ENCODE data around the gene MT1X.

The MT1X gene

DNA sequence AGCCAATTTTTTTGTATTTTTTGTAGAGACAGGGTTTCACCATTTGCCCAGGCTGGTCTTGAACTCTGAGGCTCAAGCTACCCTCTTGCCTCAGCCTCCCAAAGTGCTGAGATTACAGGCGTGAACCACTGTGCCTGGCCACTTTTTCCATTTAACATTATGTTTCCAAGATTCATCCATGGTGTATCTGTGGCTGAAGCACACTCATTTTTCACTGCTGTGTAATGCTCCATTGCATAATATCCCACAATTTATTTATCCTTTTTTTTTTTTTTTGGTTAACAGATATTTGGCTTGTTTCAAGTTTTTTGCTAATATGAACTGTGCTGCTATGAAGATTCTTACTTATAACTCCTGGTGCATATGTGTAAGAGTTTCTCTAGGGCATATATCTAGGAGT, 45.8 kb downstream of the MT1X start:
- DNase-seq (ENCODE audit: low read depth), result no peak
- no peak overlapping the region for H3K4me3 ChIP-seq (ENCODE audit: low read length)
- TF ChIP-seq CTCF (conservative IDR thresholded peaks at IDR 0.05; ENCODE audit: low read depth, low read length), result no peak

- no peak for TF ChIP-seq CTCF (conservative IDR thresholded peaks at IDR 0.05; ENCODE audit: low read depth, low read length)
- peak; percentile 20 for DNase-seq (ENCODE audit: low read depth)
- peak overlapping the region; percentile 86 for H3K4me3 ChIP-seq (ENCODE audit: low read length)
These were observed 46.9 kb downstream of the MT1X start for GRCh38 chr16:56728980-56729734.

GRCh38 chr16:56729735-56730662, 47.7 kb downstream of the MT1X start, which contains the start of gene NUP93:
NUP93 (plus strand) TSS chr16:56730129; CDS start chr16:56748248, 18,119 bp downstream.
- peak; percentile 75 for DNase-seq (ENCODE audit: low read depth)
- no peak for TF ChIP-seq CTCF (conservative IDR thresholded peaks at IDR 0.05; ENCODE audit: low read depth, low read length)
- H3K4me3 ChIP-seq (ENCODE audit: low read length), result peak within 1 kb of the TSS; percentile 86

DNA sequence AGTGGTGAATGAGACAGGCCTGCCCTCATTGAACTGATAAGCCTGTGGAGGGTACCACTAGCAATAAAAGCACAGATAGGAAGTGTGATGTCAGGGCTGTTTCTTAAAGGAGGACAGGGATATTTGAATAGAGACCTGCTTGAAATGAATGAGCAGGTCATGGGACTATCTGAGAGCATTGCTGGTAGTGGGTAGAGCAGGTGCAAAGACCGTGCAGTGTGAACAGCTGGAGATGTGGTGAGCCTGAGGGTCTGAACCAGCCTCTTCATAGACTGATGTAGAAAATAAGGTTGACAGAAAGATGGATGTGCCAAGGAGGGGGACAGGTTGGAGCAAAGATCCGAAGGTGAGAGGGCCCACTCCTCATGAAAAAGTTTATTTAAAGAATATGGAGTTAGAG, 50.1 kb downstream of the MT1X start:
- TF ChIP-seq CTCF (conservative IDR thresholded peaks at IDR 0.05; ENCODE audit: low read depth, low read length), result no peak
- no peak overlapping the region for H3K4me3 ChIP-seq (ENCODE audit: low read length)

DNA sequence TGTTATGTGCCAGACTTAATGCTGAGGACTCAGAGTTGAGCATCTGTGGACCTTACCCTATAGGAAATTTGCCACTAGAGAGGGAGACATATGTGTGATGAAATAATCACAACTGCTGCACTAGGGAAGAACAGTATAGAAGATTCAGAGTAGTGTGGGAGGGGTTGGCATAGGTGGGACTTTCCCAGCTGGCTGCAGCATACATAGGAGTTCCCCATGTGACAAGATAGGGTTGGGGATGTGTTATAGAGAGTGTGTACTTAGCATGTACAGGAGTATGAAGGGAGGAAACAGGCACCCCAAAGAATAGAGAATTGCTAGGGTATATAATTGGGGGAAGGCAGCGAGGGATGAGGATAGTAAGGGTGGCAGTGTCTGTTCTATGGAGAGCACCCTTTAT, 50.6 kb downstream of the MT1X start:
- H3K4me3 ChIP-seq (ENCODE audit: low read length), result no peak overlapping the region
- no peak for TF ChIP-seq CTCF (conservative IDR thresholded peaks at IDR 0.05; ENCODE audit: low read depth, low read length)
- no peak for DNase-seq (ENCODE audit: low read depth)

More for the DNA sequence above, 50.1 kb downstream of the MT1X start:
- DNase-seq (ENCODE audit: low read depth), result no peak

Data from retinal pigment epithelial cell (primary cell).